GM10248 (cell line): Measurements from ENCODE around the gene CHST4.
"Not testable (repeated sequence)": the region's sequence is repeated elsewhere in the genome, so short reads cannot be mapped to it uniquely, and the experiment has no call there.

Source experiments
- CTCF ChIA-PET: fragments of 300-600 bp; sonication (Branson Sonifier 250); formaldehyde crosslinking; extraction: SDS; loops from one replicate; lab custom pipeline; 2021; ENCODE audit warnings: antibody characterized with exemption; lab: Yijun Ruan, JAX
- POLR2A ChIA-PET: fragments of 350-650 bp; sonication (Branson Sonifier 250); formaldehyde crosslinking; extraction: SDS; loops from one replicate; lab custom pipeline; 2020; ENCODE audit warnings: antibody characterized with exemption; lab: Yijun Ruan, JAX
- DNase-seq: peaks from one replicate; pipeline ENCODE4 v3.0.0; 2012; ENCODE audit errors: extremely low spot score
- CTCF ChIP-seq: IDR thresholded peaks from 2 replicates; pipeline ENCODE4 v1.5.1; 2012; ENCODE audit warnings: mild to moderate bottlenecking, low read depth; ENCODE audit errors: extremely low read depth, missing control alignments, control extremely low read depth

The CHST4 gene

GRCh38 chr16:71555230-71555891, 29.1 kb downstream of the CHST4 start:
- ChIA-PET POLR2A (no interaction called here), CTCF (interaction anchor here (0.9 to 9.5 kb wide), 7 partner anchors 10 to 53 kb away, joined by 3 to 61 read pairs (median 3); no protein-coding TSS in a partner anchor)
- TF ChIP-seq CTCF: no peak
- no peak for DNase-seq

- no peak for TF ChIP-seq CTCF
- no peak for DNase-seq
- ChIA-PET POLR2A (no interaction called here), CTCF (no interaction called here)
These were observed 31.1 kb downstream of the CHST4 start for GRCh38 chr16:71557299-71557698.

- POLR2A ChIA-PET: no interaction called here
- CTCF ChIA-PET: interaction anchor here (1.6 kb wide), 1 partner anchor 53 kb away, joined by 5 read pairs; no protein-coding TSS in a partner anchor
- TF ChIP-seq CTCF: no peak
- no peak for DNase-seq
These were observed 31.8 kb downstream of the CHST4 start for GRCh38 chr16:71557954-71558582.

- DNase-seq: no peak
- POLR2A ChIA-PET: no interaction called here
- no peak for TF ChIP-seq CTCF
- CTCF ChIA-PET: interaction anchor here (1.6 kb wide), 1 partner anchor 51 kb away, joined by 5 read pairs; no protein-coding TSS in a partner anchor
These were observed 33.6 kb downstream of the CHST4 start for GRCh38 chr16:71559855-71560254.

GRCh38 chr16:71561886-71562285, 35.7 kb downstream of the CHST4 start:
- DNase-seq, POLR2A ChIA-PET: not testable (repeated sequence)

GRCh38 chr16:71562552-71562951, 36.3 kb downstream of the CHST4 start:
- ChIA-PET POLR2A (no interaction called here), CTCF (interaction anchor here (1.1 to 1.6 kb wide), 4 partner anchors 23 to 151 kb away, joined by 4 to 7 read pairs (median 5); no protein-coding TSS in a partner anchor)
- TF ChIP-seq CTCF: no peak

More at GRCh38 chr16:71561886-71562285, 35.7 kb downstream of the CHST4 start:
- CTCF ChIA-PET: interaction anchor here (1.6 kb wide), 1 partner anchor 150 kb away, joined by 4 read pairs; no protein-coding TSS in a partner anchor

GRCh38 chr16:71564335-71564967, 38.2 kb downstream of the CHST4 start:
- no peak for DNase-seq
- POLR2A ChIA-PET: no interaction called here
- CTCF ChIA-PET: interaction anchor here (0.8 to 6.9 kb wide), 17 partner anchors 10 to 397 kb away, joined by 3 to 111 read pairs (median 5); partner anchors contain the start of genes CHST4 and TAT
- no peak for TF ChIP-seq CTCF

More at GRCh38 chr16:71562552-71562951, 36.3 kb downstream of the CHST4 start:
- no peak for DNase-seq
